GM12873 (cell line): Measurements from ENCODE around the gene GPRC5A.

Experiments
- TF ChIP-seq, protein P1 (sequence below): IDR thresholded peaks from 2 replicates; pipeline ENCODE4 v1.5.1; 2012; ENCODE audit warnings: low read depth, mild to moderate bottlenecking, moderate library complexity, low read length, control low read depth; ENCODE audit not compliant: insufficient read depth; ENCODE audit errors: missing control alignments

GPRC5A gene

DNA sequence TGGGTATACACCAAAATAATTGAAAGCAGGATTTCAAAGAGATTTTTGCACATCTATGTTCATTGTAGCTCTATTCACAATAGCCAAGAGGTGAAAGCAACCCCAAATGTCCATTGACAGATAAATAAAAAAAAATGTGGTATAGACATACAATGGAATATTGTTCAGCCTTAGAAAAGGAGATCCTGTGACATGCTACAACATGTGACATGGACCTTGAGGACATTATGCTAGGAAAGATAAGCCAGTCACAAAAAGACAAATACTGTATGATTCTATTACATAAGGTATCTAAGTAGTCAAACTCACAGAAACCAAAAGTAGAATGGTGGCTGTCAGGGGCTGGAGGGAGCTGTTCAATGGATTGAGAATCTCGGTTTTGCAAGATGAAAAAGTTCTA is 48.5 kb downstream of the GPRC5A start:
- TF ChIP-seq, protein P1, sequence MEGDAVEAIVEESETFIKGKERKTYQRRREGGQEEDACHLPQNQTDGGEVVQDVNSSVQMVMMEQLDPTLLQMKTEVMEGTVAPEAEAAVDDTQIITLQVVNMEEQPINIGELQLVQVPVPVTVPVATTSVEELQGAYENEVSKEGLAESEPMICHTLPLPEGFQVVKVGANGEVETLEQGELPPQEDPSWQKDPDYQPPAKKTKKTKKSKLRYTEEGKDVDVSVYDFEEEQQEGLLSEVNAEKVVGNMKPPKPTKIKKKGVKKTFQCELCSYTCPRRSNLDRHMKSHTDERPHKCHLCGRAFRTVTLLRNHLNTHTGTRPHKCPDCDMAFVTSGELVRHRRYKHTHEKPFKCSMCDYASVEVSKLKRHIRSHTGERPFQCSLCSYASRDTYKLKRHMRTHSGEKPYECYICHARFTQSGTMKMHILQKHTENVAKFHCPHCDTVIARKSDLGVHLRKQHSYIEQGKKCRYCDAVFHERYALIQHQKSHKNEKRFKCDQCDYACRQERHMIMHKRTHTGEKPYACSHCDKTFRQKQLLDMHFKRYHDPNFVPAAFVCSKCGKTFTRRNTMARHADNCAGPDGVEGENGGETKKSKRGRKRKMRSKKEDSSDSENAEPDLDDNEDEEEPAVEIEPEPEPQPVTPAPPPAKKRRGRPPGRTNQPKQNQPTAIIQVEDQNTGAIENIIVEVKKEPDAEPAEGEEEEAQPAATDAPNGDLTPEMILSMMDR: no peak

DNA sequence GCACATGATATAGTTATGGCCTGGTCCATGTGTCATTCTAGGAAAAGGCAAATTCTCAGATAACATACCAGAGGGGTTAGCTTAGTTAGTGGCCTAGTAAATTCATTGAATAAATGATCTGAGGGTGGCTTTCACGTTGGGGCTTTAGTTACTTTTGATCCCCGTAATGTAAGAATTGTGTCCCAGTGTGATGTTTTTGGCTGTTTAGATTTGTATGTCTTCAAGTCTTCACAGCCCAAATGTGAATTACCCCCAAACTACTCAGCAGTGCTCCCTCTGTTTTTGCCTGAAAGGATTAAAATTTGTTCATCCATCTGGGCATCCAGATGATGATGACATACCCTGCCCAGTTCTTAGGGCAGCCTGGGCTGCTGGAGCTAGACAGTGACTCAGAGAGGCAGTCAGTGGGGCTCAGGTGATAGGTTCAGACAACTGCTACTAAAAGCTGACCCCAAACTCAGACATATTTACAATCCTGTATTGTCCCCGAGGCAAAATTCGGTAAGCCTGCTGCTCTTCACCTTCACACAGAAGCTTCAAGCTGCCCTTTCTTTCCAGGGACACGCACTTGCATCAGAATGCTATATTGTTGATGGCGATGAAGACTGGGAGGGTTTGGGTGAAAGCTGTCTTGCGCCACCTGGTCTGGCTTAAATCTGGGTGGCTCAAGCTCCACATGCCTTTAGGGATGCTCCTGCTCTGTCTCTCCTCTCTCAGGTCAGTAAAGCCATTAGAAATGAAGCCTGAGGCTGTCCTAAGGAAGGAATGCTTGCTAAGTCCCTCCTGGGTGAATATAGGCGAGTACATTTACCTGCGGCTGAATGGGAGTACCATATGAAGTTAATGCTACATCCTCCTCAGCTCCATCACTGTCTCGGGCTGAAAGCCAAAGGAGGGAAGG is 50.3 kb downstream of the GPRC5A start:
- TF ChIP-seq, protein P1: no peak

DNA sequence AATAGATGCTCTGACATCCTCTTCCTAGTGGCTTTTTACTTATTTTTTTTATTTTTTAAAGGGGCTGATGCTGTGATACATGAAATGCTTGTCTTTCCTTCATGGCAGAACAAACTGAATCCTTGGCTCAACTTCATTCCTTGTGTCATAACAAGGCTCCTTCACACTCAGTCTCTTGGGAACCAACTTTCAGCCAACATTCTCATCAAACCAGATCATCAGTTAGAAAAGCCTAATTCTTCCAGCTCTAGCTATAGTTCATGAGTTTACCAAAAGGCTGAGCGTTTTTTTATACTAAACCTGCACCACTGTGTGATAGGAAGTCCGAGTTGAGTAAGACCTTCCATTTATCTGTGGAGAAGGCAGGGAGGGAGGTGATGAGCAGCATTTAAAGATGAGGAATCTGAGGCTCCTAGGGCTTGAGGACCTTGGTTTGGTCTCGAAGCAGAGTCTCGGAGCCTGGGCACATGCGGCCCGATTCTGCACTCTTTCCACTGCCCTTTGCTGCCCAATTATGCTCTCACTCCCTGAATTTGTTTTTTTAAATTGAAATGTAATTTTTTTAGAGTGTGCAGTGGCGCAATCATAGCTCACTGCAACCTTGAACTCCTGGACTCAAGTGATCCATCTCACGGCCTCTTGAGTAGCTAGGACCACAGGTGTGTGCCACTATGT is 52.4 kb downstream of the GPRC5A start:
- TF ChIP-seq, protein P1: no peak

DNA sequence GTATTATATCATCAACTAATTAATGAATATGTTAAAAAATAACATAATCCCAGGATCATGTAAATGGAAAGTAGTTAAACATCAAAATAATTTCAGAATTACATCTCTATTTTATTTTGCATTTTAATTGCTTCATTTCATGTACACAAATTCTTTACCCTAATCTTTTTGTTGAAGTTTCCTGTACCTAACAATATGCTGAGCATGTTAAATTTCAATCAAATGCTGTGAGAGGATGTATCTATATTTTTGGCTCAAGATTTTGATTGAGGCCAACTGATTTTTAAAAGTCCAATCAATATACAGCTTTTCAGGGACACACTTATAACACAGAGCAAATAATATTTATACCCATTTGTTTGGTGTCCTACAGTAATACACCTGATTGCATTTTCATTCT is 54.2 kb downstream of the GPRC5A start:
- TF ChIP-seq, protein P1: no peak

DNA sequence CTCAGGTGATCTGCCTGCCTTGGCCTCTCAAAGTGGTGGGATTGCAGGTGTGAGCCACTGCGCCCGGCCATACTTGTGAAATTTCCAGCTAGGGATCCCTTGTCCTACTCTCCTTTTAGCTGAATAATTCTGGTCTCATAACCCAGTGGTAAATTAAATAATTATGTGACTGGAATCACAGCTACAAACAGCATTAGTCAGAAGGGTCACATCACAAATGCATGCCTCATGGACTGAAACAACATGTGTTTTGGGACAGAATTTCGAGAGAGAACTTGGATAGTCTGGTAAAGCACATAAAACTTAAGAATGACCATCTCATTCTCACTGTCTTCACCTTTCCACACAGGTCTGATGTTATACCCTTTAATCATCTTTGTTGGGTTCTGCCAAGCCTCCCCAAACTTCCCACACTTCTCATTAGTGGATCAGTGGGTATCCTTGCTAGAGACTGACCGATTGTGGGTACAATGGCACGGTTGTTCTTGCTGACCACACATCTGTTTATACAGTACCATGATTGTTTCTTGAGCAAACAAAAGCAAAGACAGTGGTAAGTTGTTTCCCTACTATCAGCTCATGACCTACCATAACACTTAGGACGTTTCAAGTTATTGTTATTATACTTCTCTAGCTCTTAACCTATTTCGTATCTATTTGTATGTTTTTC is 55.5 kb downstream of the GPRC5A start:
- TF ChIP-seq, protein P1: no peak

DNA sequence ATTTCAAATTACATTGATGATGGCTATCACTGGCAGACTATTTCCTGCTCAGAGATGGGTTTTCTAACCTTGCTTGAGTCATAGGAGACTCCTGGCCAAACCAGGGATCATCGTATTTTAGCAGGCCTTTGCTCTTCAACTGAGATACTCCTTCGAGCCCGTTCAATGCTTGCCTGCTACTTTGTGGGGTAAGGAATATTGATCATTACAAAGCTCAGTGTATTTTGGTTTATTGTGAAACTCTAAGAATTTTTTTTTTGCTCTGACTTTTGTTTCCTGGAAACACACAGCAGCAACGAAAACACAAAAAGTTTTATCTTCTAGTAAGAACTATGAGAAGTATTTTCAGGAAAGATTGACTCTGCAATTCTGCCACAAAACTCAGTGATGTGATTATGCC is 56.5 kb downstream of the GPRC5A start:
- TF ChIP-seq, protein P1: no peak

DNA sequence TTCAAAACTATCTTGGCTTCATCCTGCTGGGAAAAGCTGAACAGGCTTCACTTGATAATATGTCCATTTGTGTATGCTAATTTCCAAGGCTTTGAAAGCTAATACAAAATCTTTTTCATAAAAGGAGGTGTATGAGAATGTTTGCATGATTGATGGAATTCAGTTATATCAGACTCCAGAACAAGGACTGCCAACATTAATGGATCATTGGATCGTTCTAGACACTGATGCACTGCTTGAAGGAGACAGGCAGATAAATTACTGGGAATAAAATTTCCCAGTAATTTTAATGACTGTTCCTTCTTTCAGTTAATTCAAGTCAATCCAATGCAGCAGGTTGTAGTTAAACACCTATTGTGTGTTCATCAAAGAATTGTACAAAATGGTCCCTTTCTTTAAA is 60.1 kb downstream of the GPRC5A start:
- TF ChIP-seq, protein P1: no peak
